SU-DHL-6 (cell line): ENCODE measurements around the gene PRRG2.

Source experiments
- H2AFZ ChIP-seq: fragments of 200-600 bp; sonication (generic); 2 replicates; pipeline ENCODE4 v1.6.1; 2014; ENCODE audit warnings: low read depth, mild to moderate bottlenecking, moderate library complexity, mixed read lengths, antibody characterized with exemption, low read length; ENCODE audit not compliant: severe bottlenecking
- H3F3A ChIP-seq: fragments of 200-600 bp; shearing (Covaris generic); 2 replicates; pipeline ENCODE4 v1.6.0; 2016; ENCODE audit warnings: antibody characterized with exemption, mild to moderate bottlenecking; ENCODE audit not compliant: insufficient read depth
- H3K27ac ChIP-seq: fragments of 200-600 bp; sonication (generic); 2 replicates; pipeline ENCODE4 v1.5.1; 2016; ENCODE audit warnings: low read depth, mild to moderate bottlenecking, low read length, moderate library complexity, mixed read lengths
- H3K27me3 ChIP-seq: fragments of 200-600 bp; sonication (generic), shearing (Covaris generic); 2 replicates; pipeline ENCODE4 v1.6.0; 2014; ENCODE audit warnings: mild to moderate bottlenecking, low read length
- H3K36me3 ChIP-seq: fragments of 200-600 bp; sonication (generic); 2 replicates; pipeline ENCODE4 v1.6.1; 2014; ENCODE audit warnings: mild to moderate bottlenecking, low read length, mixed read lengths
- H3K4me2 ChIP-seq: fragments of 300-600, 200-600 bp; shearing (Covaris generic), sonication (generic); 2 replicates; pipeline ENCODE4 v1.6.0; 2014; ENCODE audit warnings: low read length, low read depth, mild to moderate bottlenecking; ENCODE audit not compliant: poor library complexity, severe bottlenecking
- H3K4me3 ChIP-seq: fragments of 200-600 bp; sonication (generic); 2 replicates; pipeline ENCODE4 v1.5.1; 2014; ENCODE audit warnings: antibody characterized with exemption, low read length, mild to moderate bottlenecking, mixed read lengths; ENCODE audit not compliant: insufficient read depth, poor library complexity, severe bottlenecking
- H3K79me2 ChIP-seq: fragments of 200-600 bp; sonication (generic); 2 replicates; pipeline ENCODE4 v1.6.1; 2014; ENCODE audit warnings: mild to moderate bottlenecking, low read length, moderate library complexity; ENCODE audit not compliant: insufficient read depth
- H3K9ac ChIP-seq: fragments of 200-600 bp; sonication (generic); 2 replicates; pipeline ENCODE4 v1.7.0; 2014; ENCODE audit warnings: mild to moderate bottlenecking, low read length
- H3K9me2 ChIP-seq: fragments of 200-600 bp; sonication (generic); replicated peaks from 2 replicates; pipeline ENCODE4 v1.6.1; 2014; ENCODE audit warnings: low read length; ENCODE audit not compliant: insufficient read depth
- H3K9me3 ChIP-seq: fragments of 200-600 bp; sonication (generic); 2 replicates; pipeline ENCODE4 v1.6.1; 2014; ENCODE audit warnings: low read length, mixed read lengths; ENCODE audit not compliant: insufficient read depth
- H4K20me1 ChIP-seq: fragments of 200-600 bp; sonication (generic); 2 replicates; pipeline ENCODE4 v1.6.1; 2014; ENCODE audit warnings: low read depth, mild to moderate bottlenecking, antibody characterized with exemption, low read length, moderate library complexity, mixed read lengths
- CTCF ChIP-seq: fragments of 200-600 bp; sonication (generic); IDR thresholded peaks from one replicate; pipeline ENCODE4 v1.5.1; 2017; ENCODE audit warnings: antibody characterized with exemption, mild to moderate bottlenecking, low read length, moderate library complexity; ENCODE audit not compliant: insufficient read depth, poor library complexity, severe bottlenecking
- EZH2phosphoT487 ChIP-seq: fragments of 200-600 bp; sonication (generic), shearing (Covaris generic); conservative IDR thresholded peaks from 2 replicates; pipeline ENCODE4 v1.6.1; 2018; ENCODE audit warnings: mild to moderate bottlenecking, antibody characterized with exemption, low read length, moderate library complexity, mixed read lengths

Gene PRRG2

GRCh38 chr19:49629659-49630058 is 48.5 kb downstream of the PRRG2 start:
- H3K27me3 ChIP-seq: no peaks in the 10 kb centered on the region
- TF ChIP-seq CTCF: no peak
- TF ChIP-seq EZH2phosphoT487: no peak
- H3K9me2 ChIP-seq: no peaks in the 10 kb centered on the region
- no peak overlapping the region for H2AFZ ChIP-seq
- H3F3A ChIP-seq: no peaks in the 10 kb centered on the region
- H3K9me3 ChIP-seq: no peaks in the 10 kb centered on the region
- no peak overlapping the region for H3K27ac ChIP-seq
- no peaks in the 10 kb centered on the region for H4K20me1 ChIP-seq
- H3K4me2 ChIP-seq: no peak overlapping the region
- no peak overlapping the region for H3K9ac ChIP-seq
- H3K79me2 ChIP-seq: no peaks in the 10 kb centered on the region
- H3K36me3 ChIP-seq: no peaks in the 10 kb centered on the region
- H3K4me3 ChIP-seq: no peak overlapping the region

GRCh38 chr19:49631014-49631588 is 50.0 kb downstream of the PRRG2 start:
- Histone ChIP-seq H3K4me2 (no peak overlapping the region), H3K79me2 (no peaks in the 10 kb centered on the region), H3K4me3 (no peak overlapping the region), H3K9me2 (no peaks in the 10 kb centered on the region), H4K20me1 (no peaks in the 10 kb centered on the region), H3F3A (no peaks in the 10 kb centered on the region), H2AFZ (no peak overlapping the region), H3K36me3 (no peaks in the 10 kb centered on the region), H3K9me3 (no peaks in the 10 kb centered on the region), H3K27ac (no peak overlapping the region), H3K27me3 (no peaks in the 10 kb centered on the region), H3K9ac (no peak overlapping the region)
- no peak for TF ChIP-seq CTCF
- TF ChIP-seq EZH2phosphoT487: no peak

GRCh38 chr19:49631610-49632192 is 50.6 kb downstream of the PRRG2 start:
- Histone ChIP-seq H3K79me2 (no peaks in the 10 kb centered on the region), H3K9me2 (no peaks in the 10 kb centered on the region), H2AFZ (no peak overlapping the region), H3K4me2 (no peak overlapping the region), H3K36me3 (no peaks in the 10 kb centered on the region), H3K9ac (no peak overlapping the region), H4K20me1 (no peaks in the 10 kb centered on the region), H3F3A (no peaks in the 10 kb centered on the region), H3K27me3 (no peaks in the 10 kb centered on the region), H3K9me3 (no peaks in the 10 kb centered on the region), H3K4me3 (no peak overlapping the region), H3K27ac (no peak overlapping the region)
- TF ChIP-seq EZH2phosphoT487 (no peak), CTCF (no peak)
